DMS53 treated with DMSO at 0.1 percent for 48 hours (cell line): ENCODE measurements around the gene TRPM1.
"Not testable (repeated sequence)": the region's sequence is repeated elsewhere in the genome, so short reads cannot be mapped to it uniquely, and the experiment has no call there.

Source experiments
- DNase-seq: peaks from one replicate; lab custom pipeline; 2025; ENCODE audit not compliant: unreplicated experiment; lab: John Stamatoyannopoulos, UW

TRPM1 gene

DNA sequence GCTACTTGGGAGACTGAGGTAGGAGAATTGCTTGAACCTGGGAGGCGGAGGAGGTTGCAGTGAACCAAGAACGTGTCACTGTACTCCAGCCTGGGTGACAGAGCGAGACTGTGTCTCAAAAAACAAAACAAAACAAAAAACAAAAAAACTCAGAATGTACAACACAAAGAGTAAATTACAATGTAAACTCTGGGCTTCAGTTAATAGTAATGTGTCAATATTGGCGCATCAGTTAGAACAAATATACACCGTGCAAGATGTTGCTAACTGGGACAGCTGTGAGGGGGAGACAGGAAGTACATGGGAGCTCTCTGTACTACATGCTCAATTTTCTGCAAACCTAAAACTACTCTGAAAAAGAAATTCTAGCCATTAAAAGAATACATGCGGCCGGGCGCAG, 23.5 kb upstream of the TRPM1 start:
- DNase-seq, result peak; percentile 43

DNA sequence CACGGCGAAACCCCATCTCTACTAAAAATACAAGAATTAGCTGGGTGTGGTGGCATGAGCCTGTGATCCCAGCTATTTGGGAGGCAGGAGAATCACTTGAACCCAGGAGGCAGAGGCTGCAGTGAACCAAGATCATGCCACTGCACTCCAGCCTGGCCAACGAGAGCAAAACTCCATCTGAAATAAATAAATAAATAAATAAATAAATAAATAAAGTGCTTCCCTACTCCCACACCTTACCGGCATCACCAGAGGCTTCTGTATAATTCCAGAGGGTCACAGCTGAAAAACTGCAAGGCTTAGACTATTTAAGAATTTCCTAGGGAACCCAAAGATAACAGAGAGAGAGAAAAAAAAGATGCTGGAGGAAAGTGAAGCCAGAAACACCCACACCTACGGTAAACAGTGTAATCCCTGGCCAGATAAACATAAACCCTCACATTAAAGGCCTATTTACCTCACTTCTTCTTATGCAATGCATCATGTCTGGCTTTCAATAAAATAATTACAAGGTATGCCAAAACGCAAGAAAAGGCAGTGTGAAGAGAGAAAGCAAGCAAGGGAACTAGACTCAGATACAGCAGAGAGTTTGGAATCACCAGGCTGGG, 15.0 kb upstream of the TRPM1 start:
- no peak for DNase-seq

DNA sequence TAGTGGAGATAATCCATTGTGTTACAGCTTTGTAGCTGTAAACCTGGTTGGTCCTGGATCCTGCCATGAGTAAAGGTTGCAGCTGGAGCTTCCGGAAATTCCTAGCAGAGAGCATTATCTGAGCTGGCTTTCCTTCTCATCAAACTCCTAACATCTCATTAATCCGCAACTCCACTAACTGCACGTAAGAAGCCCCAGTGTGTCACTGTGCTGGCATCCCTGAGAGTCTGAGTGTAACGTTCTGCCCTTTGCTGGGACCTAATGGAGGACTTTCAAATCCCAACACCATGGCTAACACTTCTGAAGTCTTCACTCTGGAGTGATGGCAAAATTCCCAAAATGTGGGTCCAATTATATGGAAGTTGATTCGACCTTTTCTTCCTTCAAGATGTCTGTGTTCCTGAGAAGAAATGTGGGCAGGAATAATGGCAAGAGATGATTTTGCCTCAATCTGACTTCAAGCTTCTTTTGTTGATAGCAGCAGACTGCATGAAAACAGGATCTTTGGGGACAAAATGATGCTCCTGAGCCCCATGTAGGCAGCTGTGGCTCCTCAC, 9.6 kb upstream of the TRPM1 start:
- DNase-seq, result no peak

GRCh38 chr15:31108836-31109235, 7.3 kb upstream of the TRPM1 start:
- no peak for DNase-seq

DNA sequence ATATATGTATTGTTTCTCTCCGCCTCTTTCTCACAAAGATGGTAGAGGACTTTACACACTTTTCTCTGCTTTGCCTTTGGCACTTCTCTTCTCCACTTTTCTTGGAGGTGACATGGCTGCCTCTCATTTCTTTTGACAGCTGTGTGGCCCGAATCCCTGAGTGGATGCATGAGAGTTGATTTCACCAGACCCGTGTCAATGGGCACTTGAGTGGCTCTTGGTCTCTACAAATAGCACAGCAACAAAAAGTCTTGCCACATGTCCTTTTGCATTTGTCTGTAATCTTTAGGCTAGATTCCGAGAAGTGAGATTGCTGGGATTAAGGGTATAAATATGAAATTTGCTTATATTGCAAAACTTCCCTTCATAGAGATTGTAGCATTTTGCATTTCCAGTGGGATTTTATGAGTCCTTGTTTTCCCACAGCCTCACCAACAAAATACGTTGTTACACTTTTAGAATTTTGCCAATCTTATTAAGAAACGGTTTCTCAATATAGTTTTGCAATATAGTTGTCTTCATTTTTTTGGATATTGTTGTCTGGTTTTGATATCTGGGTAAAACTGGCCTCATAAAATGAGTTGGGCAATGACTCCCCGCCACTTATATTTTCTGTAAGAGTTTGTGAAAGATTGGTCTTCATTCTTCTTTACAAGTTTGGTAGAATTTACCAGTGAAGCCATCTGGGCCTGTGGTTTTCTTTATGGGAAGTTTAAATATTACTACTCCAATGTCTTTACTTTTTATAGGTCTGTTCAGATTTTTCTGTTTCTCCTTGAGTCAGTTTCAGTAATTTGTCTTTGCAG, 5.2 kb upstream of the TRPM1 start:
- DNase-seq, result no peak

DNA sequence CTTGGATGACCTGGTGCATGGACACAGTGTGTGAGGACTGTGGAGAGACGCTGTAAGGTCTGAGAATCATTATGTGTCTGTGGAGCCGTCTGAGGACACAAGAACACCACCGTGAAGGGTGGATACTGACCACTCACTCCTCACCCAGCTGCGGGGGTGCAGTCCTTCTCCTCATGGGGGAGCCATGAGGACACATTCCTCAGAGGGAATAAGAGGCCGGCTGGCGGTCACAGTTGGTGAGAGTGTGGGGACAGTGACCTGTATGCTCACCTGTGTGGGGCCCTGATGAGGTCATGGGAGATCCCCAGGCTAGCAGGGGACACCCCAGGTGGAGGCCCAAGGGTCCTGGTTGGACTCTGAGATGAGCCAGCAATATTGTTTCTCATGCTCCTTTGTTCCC, 2.5 kb upstream of the TRPM1 start:
- DNase-seq, result no peak

DNA sequence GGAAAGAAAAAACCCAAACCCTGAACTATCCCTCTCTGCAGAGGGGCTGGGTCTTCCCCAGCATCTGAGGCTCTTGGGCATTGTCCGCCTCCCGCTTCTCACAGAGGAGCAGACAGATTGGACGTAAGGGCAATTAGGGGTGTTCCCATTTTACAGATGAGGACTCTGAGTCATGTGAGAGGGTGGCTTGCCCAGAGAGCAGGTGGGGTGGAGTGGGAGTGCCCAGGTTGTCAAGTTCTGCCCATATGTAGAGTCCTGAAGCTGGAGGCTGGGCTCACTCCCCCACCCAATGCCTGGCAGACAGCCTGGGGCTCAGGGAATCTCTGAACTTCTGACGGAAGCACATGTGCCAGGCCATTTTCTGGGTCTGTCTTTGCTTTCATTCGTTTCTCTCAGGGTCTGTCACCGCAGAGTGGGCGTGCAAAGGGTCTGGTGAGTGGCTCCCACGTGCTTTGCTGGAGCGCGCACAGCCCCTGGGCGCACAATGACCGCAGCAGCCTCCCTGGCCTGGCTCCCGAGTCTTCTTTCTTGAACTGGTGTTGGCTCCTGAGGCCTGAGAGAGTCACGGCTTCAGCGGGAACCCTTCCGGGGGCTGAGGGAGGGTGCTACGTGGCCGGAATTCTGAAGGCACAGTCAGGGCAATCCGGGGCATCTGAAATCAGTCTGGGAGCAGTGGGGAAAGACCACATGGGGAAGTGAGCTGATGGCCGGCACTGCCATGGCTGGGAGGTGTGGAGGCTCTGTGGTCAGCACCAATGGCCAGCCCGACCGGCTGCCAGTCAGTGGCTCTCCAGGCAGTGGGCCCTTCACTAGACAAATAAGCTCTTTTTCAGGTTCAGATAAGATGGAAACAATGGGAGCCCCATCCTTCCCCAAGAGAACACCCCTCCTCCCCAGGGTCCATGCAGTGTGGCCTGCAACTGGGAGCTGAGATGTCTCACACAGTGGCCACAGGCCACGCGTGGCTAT, 1.1 kb upstream of the TRPM1 start:
- DNase-seq, result no peak

DNA sequence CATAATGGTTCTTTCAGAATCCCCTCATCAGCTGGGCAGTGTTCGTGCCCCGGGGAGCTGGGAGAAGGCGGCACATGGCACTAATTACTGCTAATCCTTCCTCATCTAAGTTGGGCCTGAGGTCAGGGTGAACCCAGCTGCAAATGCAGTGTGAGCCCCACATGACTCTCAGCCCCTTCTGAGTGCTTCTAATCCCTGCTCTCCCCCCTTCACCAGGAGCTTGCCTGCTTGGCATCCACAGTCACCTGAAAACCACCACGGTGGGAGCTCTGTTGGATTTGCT, 455 bp upstream of the TRPM1 start:
- no peak for DNase-seq

DNA sequence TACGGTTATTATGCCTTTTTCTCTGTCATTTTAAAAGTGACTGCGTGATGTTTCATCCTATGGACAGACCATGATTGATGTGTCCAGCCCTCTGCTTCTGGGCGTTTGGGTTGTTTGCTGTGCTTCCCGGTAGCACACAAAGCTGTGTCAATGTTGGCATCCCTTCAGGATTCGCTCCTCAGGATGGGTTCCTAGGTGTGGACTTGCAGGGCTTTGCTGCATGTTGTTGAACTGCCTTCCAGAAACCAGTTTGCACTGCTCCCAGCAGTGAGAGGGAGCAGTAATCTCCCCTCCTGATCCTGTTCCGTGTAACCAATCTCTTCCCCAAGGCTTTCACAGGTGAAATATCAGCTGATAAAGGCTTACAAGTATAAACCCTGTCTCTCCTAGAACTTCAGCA, 787 bp downstream of the TRPM1 start:
- peak; percentile 35 for DNase-seq

DNA sequence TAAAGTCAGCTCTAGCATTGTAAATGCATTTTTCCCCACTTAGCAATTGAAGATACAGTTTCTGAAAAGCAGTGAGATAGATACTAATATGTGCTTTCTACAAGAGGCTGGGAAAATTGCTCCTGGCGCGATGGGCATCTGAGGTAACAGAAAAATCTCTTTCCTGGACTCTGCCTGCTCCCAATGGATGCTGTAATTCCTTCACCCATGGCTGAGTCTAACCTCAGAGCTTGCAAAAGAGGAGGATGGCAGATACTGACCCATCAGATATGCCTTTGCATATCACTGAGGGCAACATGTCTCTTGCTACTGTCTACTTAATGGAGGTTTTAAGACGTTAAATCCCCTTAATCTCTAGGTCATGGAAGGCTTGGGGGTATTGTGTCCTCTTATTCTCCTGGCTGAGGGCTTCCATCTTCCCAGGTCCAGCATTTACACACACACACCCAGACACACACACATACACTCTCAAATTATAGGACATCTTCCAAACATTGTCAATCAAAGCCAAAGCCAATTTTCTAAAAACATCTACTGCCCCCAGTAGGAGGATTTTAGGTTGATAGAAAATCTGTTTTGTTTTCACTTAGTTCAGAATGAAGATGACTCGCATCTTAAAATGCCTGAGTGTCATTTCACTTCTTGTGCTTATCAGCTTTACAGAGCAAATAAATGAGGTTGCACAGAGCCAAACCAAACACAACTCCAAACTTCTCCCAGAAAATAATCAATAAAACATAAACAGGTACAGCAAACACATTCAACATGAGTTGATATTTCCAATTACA, 2.4 kb downstream of the TRPM1 start:
- DNase-seq, result no peak

DNA sequence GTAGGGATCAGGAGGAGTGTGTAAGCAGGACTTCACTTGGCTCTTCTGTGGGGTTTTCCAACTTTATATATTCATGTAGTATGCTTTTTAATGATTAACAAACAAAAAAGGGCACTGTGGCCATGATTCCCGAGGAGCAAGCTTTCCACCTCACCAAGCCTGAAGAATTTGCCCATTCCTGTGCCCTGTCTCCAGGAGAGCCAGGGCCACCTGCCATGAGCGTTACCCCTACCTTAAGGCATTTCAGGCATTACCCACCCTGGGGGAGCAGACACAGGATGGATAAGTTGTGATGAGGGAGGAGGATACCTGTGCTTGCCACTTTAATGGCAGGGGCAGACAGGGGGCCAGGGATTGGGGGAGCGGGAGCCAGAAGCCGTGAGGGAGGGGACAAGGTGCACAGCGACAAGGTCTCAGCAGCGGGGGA, 3.0 kb downstream of the TRPM1 start:
- no peak for DNase-seq

DNA sequence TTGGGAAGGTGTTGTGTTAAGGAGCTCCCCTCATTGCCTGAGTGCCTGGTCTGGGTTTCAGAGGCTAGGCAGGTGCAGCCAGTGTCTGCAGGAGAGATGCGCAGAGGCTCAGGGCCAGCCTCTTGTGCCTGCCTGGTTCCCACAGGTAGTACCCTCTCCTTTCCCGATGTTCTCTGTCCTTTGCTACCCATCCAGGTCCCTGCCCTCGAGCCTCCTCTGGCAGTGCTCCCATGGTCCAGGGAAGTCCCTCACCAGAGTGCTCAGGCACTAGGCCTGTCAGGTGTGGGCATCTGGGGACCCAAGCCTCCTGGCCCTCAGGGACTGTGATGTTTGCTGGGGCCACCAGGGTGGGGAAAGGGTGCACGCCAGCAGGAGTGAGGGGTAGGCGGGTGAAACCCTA, 5.0 kb downstream of the TRPM1 start:
- no peak for DNase-seq

DNA sequence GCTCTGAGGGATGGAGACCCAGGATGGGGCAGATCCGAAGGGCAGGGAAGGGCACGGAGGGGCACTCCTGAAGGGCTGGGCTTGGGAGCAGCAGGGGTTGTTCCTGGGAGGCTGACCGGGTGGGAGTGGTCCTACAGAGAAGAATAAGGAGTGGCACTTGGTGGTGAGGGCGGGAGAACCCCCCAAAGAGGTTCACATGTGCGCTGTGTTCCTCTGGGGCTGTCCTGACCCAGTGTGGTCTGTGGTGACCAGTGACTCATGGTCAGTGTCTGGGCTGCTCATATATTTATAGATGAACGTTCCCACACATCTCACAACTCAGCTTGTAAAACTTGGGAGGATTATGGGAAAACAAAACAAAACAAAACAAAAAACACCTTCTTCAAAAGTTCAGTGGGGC, 10.0 kb downstream of the TRPM1 start:
- no peak for DNase-seq

DNA sequence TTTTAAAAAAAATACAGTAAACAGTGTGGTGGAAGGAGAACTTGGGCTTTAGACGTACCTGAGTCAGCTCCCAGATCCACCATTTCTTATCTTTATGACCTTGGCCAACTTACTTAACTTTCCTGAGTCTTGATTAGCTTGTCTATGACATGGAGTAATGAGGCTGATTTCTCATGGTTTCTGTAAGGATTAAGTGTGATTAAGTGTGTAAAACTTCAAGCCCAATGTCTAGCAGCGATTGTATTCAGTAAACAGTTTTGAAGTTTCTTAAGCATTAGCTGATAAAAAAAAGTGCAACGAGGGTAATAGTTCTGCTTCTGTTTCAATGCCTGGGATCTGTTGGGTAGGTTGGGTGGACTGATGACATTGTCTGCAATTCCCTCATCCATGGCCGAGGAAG, 10.8 kb downstream of the TRPM1 start:
- DNase-seq, result no peak

DNA sequence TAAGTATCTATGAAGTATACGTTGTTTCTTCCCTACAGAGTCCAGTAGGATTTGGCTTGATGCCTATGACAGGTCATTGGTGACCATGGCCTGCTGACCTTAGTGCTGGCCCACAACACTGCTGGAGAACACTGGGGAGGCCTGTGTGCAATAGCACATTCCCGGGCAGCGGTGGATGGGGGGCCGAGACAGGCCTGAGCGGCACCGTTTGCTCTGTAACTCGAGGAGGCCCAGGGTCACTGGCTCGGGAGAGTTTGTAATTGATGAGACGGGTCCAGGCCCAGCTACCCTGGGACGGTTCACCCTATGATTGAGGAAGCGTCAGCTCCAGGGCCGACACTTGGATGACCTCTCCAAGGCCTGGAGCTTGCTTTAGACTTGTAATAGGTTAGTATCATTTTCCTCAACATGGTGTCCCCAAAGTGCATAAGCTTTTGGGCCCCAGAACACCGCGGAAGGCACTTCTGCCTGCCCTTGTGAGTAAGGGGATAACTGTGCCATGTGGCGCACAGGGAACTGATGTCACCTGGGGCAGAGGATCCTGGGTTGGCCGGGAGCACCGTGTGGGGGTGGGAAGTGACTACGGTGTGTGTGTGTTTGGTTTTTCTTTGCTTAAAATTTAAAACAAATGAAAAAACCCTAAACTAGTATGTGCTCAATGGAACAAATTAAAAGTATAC, 12.0 kb downstream of the TRPM1 start:
- DNase-seq, result no peak

- no peak for DNase-seq
Observed at GRCh38 chr15:31088672-31089367, 12.7 kb downstream of the TRPM1 start.

DNA sequence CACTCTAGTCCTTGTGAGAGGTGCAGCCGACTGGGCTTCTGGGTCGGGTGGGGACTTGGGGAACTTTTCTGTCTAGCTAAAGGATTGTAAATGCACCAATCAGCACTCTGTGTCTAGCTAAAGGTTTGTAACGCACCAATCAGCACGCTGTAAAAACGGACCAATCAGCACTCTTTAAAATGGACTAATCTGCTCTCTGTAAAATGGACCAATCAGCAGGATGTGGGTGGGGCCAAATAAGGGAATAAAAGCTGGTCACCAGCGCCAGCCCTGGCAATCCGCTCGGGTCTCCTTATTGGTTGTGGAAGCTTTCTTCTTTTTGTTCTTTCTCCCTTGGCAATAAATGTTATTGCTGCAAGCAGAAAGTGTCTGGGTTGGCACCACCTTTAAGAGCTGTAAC, 13.5 kb downstream of the TRPM1 start:
- DNase-seq, result not testable (repeated sequence)

DNA sequence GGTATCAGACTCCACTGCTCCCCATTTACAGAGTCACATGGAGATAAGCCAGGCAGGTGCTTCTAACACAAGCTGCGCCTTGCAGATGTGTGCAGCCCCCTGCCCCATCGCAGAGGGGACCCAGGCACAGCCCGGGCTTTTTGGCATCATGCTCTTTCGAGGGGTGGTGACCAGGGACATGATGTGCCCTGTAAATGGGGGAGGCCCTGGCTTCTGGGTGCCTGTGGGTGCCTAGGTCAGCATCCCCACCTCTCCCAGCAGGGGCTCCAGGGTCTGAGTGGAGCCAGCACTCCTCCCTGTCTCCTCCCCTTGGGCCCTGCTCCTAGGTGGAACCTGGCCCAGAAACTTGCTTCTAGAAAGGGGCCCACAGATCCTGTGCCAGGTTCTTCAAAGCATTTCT, 15.2 kb downstream of the TRPM1 start:
- DNase-seq, result no peak

GRCh38 chr15:31085359-31085758, 16.2 kb downstream of the TRPM1 start:
- DNase-seq, result no peak

DNA sequence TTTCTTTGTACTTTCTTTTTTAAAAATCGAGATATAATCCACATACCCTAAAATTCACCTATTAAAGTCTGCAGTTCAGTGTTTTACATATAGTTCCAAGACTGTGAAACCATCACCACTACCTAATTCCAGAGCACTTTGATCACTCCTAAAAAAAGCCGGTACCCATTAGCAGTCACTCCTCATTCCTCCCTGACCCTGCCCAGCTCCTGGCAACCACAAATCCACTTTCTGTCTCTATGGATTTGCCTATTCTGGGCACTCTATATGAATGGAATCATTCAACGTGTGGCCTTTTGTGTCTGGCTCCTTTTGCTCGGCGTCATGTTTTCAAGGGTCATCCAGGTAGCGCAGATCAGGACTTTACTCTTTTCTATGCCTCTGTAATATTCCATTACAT, 17.3 kb downstream of the TRPM1 start:
- no peak for DNase-seq
